HEK293 (cell line): ENCODE measurements around the gene TGDS.

Experiments
- CTCF ChIP-seq: fragments of 450-650 bp; formaldehyde crosslinking; IDR thresholded peaks from 2 replicates; pipeline ENCODE4 v1.5.1; 2016; ENCODE audit warnings: missing biosample characterization, missing genetic modification characterization
- GLI4 ChIP-seq: fragments of 450-650 bp; formaldehyde crosslinking; IDR thresholded peaks from 2 replicates; pipeline ENCODE4 v1.5.1; 2016; ENCODE audit warnings: missing biosample characterization, missing genetic modification characterization
- OSR2 ChIP-seq: fragments of 450-650 bp; formaldehyde crosslinking; IDR thresholded peaks from 2 replicates; pipeline ENCODE4 v1.5.1; 2016; ENCODE audit warnings: missing biosample characterization, missing genetic modification characterization
- ZBTB48 ChIP-seq: fragments of 450-650 bp; formaldehyde crosslinking; IDR thresholded peaks from 2 replicates; pipeline ENCODE4 v1.5.1; 2016; ENCODE audit warnings: missing biosample characterization, missing genetic modification characterization
- ZBTB7A ChIP-seq: fragments of 450-650 bp; formaldehyde crosslinking; IDR thresholded peaks from 2 replicates; pipeline ENCODE4 v1.5.1; 2016; ENCODE audit warnings: low read depth, missing biosample characterization, missing genetic modification characterization
- ZBTB8A ChIP-seq: fragments of 450-650 bp; formaldehyde crosslinking; IDR thresholded peaks from 2 replicates; pipeline ENCODE4 v1.5.1; 2016; ENCODE audit warnings: missing biosample characterization, missing genetic modification characterization
- ZFHX2 ChIP-seq: fragments of 450-650 bp; formaldehyde crosslinking; conservative IDR thresholded peaks from 2 replicates; pipeline ENCODE4 v1.5.1; 2016; ENCODE audit warnings: missing biosample characterization, missing genetic modification characterization
- ZNF184 ChIP-seq: fragments of 450-650 bp; IDR thresholded peaks from 2 replicates; pipeline ENCODE4 v1.5.1; 2018; ENCODE audit warnings: missing biosample characterization, mild to moderate bottlenecking, missing genetic modification characterization
- ZNF501 ChIP-seq: fragments of 450-650 bp; formaldehyde crosslinking; IDR thresholded peaks from 2 replicates; pipeline ENCODE4 v1.5.1; 2016; ENCODE audit warnings: missing biosample characterization, missing genetic modification characterization
- ZNF530 ChIP-seq: fragments of 450-650 bp; formaldehyde crosslinking; IDR thresholded peaks from 2 replicates; pipeline ENCODE4 v1.5.1; 2016; ENCODE audit warnings: low read depth, missing biosample characterization, missing genetic modification characterization
- ZNF548 ChIP-seq: fragments of 450-650 bp; formaldehyde crosslinking; IDR thresholded peaks from 2 replicates; pipeline ENCODE4 v1.5.1; 2016; ENCODE audit warnings: missing biosample characterization, missing genetic modification characterization
- ZNF76 ChIP-seq: fragments of 450-650 bp; formaldehyde crosslinking; IDR thresholded peaks from 2 replicates; pipeline ENCODE4; 2016; ENCODE audit warnings: low read depth, missing biosample characterization, missing genetic modification characterization, borderline replicate concordance
- ZXDB ChIP-seq: fragments of 450-650 bp; formaldehyde crosslinking; IDR thresholded peaks from 2 replicates; pipeline ENCODE4 v1.5.1; 2016; ENCODE audit warnings: missing biosample characterization, missing genetic modification characterization

DNA sequence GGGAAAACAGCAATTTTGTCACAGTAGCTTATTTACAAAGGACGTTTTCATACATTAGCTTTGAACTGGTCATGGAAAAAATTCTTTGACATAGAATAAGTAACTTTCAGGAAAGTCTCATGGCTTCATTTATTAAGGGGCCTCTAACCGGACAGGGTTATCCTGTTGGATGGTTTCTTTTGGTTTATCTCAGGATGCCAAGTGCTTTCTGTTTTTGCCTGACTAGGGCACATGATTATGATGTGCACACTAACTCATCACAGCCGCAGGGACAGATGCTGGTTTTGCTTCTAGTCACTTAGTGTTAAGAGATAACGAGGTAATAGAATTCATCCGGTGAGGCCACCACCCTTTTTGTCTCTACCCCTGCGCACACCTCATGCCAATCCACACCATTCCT lies 53.0 kb downstream of the TGDS start:
- TF ChIP-seq GLI4, result no peak
- TF ChIP-seq ZNF548 (tag by site-specific recombination), result no peak
- no peak for TF ChIP-seq CTCF (tag by site-specific recombination)
- TF ChIP-seq OSR2 (tag by site-specific recombination), result no peak
- no peak for TF ChIP-seq ZNF501 (tag by site-specific recombination)
- TF ChIP-seq ZBTB7A, result no peak
- no peak for TF ChIP-seq ZFHX2
- TF ChIP-seq ZXDB, result no peak
- TF ChIP-seq ZNF530 (tag by site-specific recombination), result no peak
- no peak for TF ChIP-seq ZNF76 (tag by site-specific recombination)
- TF ChIP-seq ZBTB48 (tag by site-specific recombination), result no peak
- TF ChIP-seq ZBTB8A (tag by site-specific recombination), result no peak
- no peak for TF ChIP-seq ZNF184
